HG03565 (cell line): Measurements from ENCODE around the gene AKAP6.
"Not testable (repeated sequence)": the region's sequence is repeated elsewhere in the genome, so short reads cannot be mapped to it uniquely, and the experiment has no call there.

Source experiments
- ATAC-seq: cut with Tn5 transposase; IDR thresholded peaks from one replicate; pipeline ENCODE4 v1.9.1; 2021; ENCODE audit warnings: mild to moderate bottlenecking, moderate library complexity; ENCODE audit not compliant: unreplicated experiment

AKAP6 gene

GRCh38 chr14:32370714-32371113, 41.6 kb downstream of the AKAP6 start:
- ATAC-seq, result no peak

GRCh38 chr14:32372154-32372553, 43.1 kb downstream of the AKAP6 start:
- ATAC-seq, result no peak

- ATAC-seq, result not testable (repeated sequence)
These were observed 44.1 kb downstream of the AKAP6 start for GRCh38 chr14:32373174-32373573.

GRCh38 chr14:32374155-32374554, 45.1 kb downstream of the AKAP6 start:
- no peak for ATAC-seq

- ATAC-seq, result no peak
These were observed 46.6 kb downstream of the AKAP6 start for GRCh38 chr14:32375663-32376062.

GRCh38 chr14:32377046-32377646, 48.0 kb downstream of the AKAP6 start:
- no peak for ATAC-seq

GRCh38 chr14:32378284-32378683, 49.2 kb downstream of the AKAP6 start:
- ATAC-seq, result no peak

- no peak for ATAC-seq
These were observed 50.3 kb downstream of the AKAP6 start for GRCh38 chr14:32379447-32379846.

- no peak for ATAC-seq
These were observed 52.8 kb downstream of the AKAP6 start for GRCh38 chr14:32381869-32382268.

- no peak for ATAC-seq
These were observed 53.6 kb downstream of the AKAP6 start for GRCh38 chr14:32382704-32383103.

GRCh38 chr14:32383364-32384009, 54.4 kb downstream of the AKAP6 start:
- no peak for ATAC-seq

- no peak for ATAC-seq
These were observed 55.4 kb downstream of the AKAP6 start for GRCh38 chr14:32384464-32384863.

- not testable (repeated sequence) for ATAC-seq
These were observed 58.2 kb downstream of the AKAP6 start for GRCh38 chr14:32387295-32387694.

GRCh38 chr14:32393119-32393518, 64.0 kb downstream of the AKAP6 start:
- ATAC-seq, result no peak

GRCh38 chr14:32394038-32394437, 64.9 kb downstream of the AKAP6 start:
- no peak for ATAC-seq

- ATAC-seq, result no peak
These were observed 67.8 kb downstream of the AKAP6 start for GRCh38 chr14:32396885-32397284.

- ATAC-seq, result no peak
These were observed 69.0 kb downstream of the AKAP6 start for GRCh38 chr14:32397861-32398640.

- no peak for ATAC-seq
These were observed 70.8 kb downstream of the AKAP6 start for GRCh38 chr14:32399920-32400319.

- ATAC-seq, result no peak
These were observed 71.4 kb downstream of the AKAP6 start for GRCh38 chr14:32400480-32400879.

- ATAC-seq, result no peak
These were observed 73.9 kb downstream of the AKAP6 start for GRCh38 chr14:32403021-32403420.

- ATAC-seq, result no peak
These were observed 74.6 kb downstream of the AKAP6 start for GRCh38 chr14:32403688-32404087.
